BJ (cell line): ENCODE measurements around the gene AHNAK2. TPM values are rescaled to one million over a fixed set of nuclear protein-coding genes. Genes with fewer than 3 reads are reported as not detected.

Experiments used
- CTCF ChIA-PET: fragments of 350-600 bp; formaldehyde crosslinking; extraction: SDS; loops from one replicate; lab custom pipeline; 2021; ENCODE audit warnings: antibody characterized with exemption, inconsistent platforms; lab: Yijun Ruan, JAX
- POLR2A ChIA-PET: fragments of 300-600 bp; sonication (Branson Sonifier 250); formaldehyde crosslinking; extraction: SDS; loops from one replicate; lab custom pipeline; 2021; ENCODE audit warnings: antibody characterized with exemption; lab: Charles Lee
- DNase-seq: peaks from one replicate; pipeline ENCODE4 v3.0.0-alpha.2; 2011; ENCODE audit warnings: low read depth
- H3K27me3 ChIP-seq: 2 replicates; pipeline ENCODE4 v1.6.0; 2011; ENCODE audit warnings: low read length; ENCODE audit not compliant: control insufficient read depth, insufficient read depth
- H3K36me3 ChIP-seq: 2 replicates; pipeline ENCODE4 v1.5.1; 2011; ENCODE audit warnings: low read length; ENCODE audit not compliant: control insufficient read depth, insufficient read depth
- H3K4me3 ChIP-seq: 2 replicates; pipeline ENCODE4 v1.5.1; 2011; ENCODE audit warnings: low read depth, mild to moderate bottlenecking, control low read depth, low read length
- CTCF ChIP-seq: IDR thresholded peaks from 2 replicates; pipeline ENCODE4 v1.5.1; 2011; ENCODE audit warnings: low read depth, mild to moderate bottlenecking, control low read depth, inconsistent platforms, low read length, moderate library complexity; ENCODE audit not compliant: insufficient read depth
- polyA plus RNA-seq: library from polyadenylated mRNA; depleted of rRNA; stranded (reverse); fragments of >200 nt; gene quantifications from 2 replicates; pipeline ENCODE4 v1.2.3, GENCODE V29; 2011

Gene AHNAK2
- polyA plus RNA-seq, 1 experiment, result 6.5 TPM

- Histone ChIP-seq H3K27me3 (no peaks in the 10 kb centered on the region), H3K36me3 (no peaks in the 10 kb centered on the region), H3K4me3 (no peak overlapping the region)
- no peak for DNase-seq
- ChIA-PET POLR2A (no interaction called here), CTCF (interaction anchor here (0.9 to 4.8 kb wide), 3 partner anchors 36 to 125 kb away, joined by 3 to 42 read pairs (median 3); no protein-coding TSS in a partner anchor)
- TF ChIP-seq CTCF, result no peak
These were observed 6.5 kb downstream of the AHNAK2 start for GRCh38 chr14:104971447-104972240.

- TF ChIP-seq CTCF, result no peak
- no peaks in the 10 kb centered on the region for H3K27me3 ChIP-seq
- ChIA-PET CTCF (interaction anchor here (1.1 to 1.6 kb wide), 2 partner anchors 54 to 76 kb away, joined by 3 to 5 read pairs; no protein-coding TSS in a partner anchor), POLR2A (no interaction called here)
- H3K4me3 ChIP-seq, result peak overlapping the region; percentile 44
- DNase-seq, result peak; percentile 61
- H3K36me3 ChIP-seq, result no peaks in the 10 kb centered on the region
These were observed 7.7 kb downstream of the AHNAK2 start for GRCh38 chr14:104970231-104971068.

- CTCF ChIA-PET, result interaction anchor here (1.1 to 1.6 kb wide), 4 partner anchors 34 to 76 kb away, joined by 3 to 5 read pairs (median 4); no protein-coding TSS in a partner anchor
- H3K4me3 ChIP-seq, result peak overlapping the region; percentile 44
- no peaks in the 10 kb centered on the region for H3K36me3 ChIP-seq
- no peak for DNase-seq
- H3K27me3 ChIP-seq, result no peaks in the 10 kb centered on the region
- POLR2A ChIA-PET, result no interaction called here
- no peak for TF ChIP-seq CTCF
These were observed 8.4 kb downstream of the AHNAK2 start for GRCh38 chr14:104969741-104970230.

GRCh38 chr14:104968541-104969401, 9.4 kb downstream of the AHNAK2 start:
- ChIA-PET CTCF (interaction anchor here (0.8 to 1.6 kb wide), 5 partner anchors 10 to 200 kb away, joined by 3 to 5 read pairs (median 4); no protein-coding TSS in a partner anchor), POLR2A (no interaction called here)
- no peak for TF ChIP-seq CTCF
- H3K27me3 ChIP-seq, result no peaks in the 10 kb centered on the region
- no peak for DNase-seq
- H3K36me3 ChIP-seq, result no peaks in the 10 kb centered on the region
- no peak overlapping the region; the same call in 1 of the 2 replicates for H3K4me3 ChIP-seq
